NAMALWA (cell line): ENCODE data around the gene XPR1.
"Not testable (repeated sequence)": the region's sequence is repeated elsewhere in the genome, so short reads cannot be mapped to it uniquely, and the experiment has no call there.

Experiments
- DNase-seq: peaks from one replicate; pipeline ENCODE4 v3.0.0-alpha.2; 2015; ENCODE audit warnings: low spot score

XPR1 gene

GRCh38 chr1:180722586-180722985, 90.8 kb downstream of the XPR1 start:
- DNase-seq: no peak

DNA sequence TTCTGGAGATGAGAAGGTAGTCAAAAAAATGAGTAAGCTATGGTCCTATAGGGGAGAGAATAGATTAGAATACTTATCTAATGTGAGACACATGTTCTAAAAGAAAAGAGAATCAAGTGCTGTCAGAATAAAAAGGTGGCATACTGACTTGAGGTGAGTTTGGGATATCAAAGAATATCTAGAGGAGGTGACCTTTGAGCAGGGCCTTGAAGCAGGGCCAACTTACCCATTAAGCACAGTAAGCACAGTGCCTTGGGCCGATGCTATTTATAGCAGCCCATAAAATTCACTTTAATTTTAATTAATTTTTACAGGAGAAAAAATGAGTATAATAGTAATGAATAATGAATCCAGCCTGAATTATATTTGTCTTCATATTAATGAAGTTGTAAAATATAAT, 92.2 kb downstream of the XPR1 start:
- DNase-seq: no peak

DNA sequence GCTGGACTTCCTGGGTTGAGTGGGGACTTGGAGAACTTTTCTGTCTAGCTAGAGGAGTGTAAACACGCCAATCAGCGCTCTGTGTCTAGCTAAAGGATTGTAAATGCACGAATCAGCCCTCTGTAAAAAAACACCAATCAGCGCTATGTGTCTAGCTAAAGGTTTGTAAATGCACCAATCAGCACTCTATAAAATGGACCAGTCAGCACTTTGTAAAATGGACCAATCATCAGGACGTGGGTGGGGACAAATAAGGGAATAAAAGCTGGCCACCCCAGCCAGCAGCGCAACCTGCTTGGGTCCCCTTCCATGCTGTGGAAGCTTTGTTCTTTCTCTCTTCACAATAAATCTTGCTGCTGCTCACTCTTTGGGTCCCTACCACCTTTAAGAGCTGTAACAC, 94.2 kb downstream of the XPR1 start:
- not testable (repeated sequence) for DNase-seq

- not testable (repeated sequence) for DNase-seq
Observed at GRCh38 chr1:180727751-180728150, 95.9 kb downstream of the XPR1 start.

GRCh38 chr1:180728472-180729106, 96.8 kb downstream of the XPR1 start:
- DNase-seq: no peak

DNA sequence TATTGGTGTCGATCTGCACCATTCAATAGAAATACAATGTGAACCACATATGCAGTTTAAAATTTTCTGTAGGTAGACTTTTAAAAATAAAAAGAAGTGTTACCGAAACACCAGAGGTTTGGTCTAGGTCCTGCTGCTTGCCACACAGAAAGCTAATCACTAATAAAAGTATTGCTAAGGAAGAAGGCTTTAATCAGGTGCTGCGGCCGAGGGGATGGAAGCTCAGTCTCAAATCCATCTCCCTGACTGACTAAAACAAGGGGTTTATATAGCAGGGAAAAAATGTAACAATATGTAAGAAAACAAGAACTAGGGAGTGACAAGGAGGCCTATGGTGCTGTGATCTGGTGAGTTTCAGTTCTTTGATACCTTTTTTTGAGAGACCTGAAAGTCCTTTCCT, 99.3 kb downstream of the XPR1 start:
- no peak for DNase-seq

- DNase-seq: no peak
Observed at GRCh38 chr1:180732866-180733265, 101.0 kb downstream of the XPR1 start.

DNA sequence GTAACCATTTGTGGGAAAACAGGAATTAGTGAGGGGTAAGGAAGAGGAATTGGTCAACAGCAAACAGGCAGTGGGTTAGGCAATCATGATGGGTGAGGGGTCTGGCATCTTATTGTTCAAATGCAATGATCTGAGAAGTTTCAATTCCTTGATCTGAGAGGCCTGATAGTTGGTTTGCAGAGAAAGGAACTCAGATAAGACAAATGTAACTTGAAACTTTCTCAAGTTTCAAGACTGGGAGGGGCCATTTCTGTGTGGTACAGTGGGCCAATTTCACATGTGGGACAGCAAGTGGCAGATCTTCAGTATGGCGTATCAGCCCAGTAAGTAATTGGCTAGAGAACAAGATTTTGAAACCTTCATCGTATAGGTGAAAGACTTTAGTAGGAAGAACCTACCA, 102.5 kb downstream of the XPR1 start:
- no peak for DNase-seq

GRCh38 chr1:180742663-180743062, 110.8 kb downstream of the XPR1 start:
- DNase-seq: no peak

- DNase-seq: no peak
Observed at GRCh38 chr1:180743868-180744267, 112.0 kb downstream of the XPR1 start.

DNA sequence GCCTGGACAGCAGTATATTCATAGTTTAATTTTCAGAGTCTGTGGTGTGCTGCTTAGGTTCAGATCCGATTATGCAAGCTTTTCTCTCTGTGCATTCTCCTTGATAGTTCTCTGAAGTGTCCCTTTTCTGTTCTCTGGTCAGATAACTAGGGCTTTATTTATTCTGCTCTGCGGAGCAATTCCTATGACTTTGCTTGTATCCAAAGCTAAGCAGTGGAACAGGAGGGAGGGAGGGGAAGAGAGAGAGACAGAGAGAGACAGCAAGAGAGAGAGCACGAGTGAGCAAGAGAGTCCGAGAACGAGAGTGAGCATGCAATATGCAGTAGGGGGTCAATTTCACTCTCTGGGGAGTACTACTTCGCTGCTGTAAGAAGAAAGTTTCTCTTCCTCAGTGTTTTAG, 113.3 kb downstream of the XPR1 start:
- no peak for DNase-seq

GRCh38 chr1:180751921-180752320, 120.1 kb downstream of the XPR1 start:
- DNase-seq: no peak

DNA sequence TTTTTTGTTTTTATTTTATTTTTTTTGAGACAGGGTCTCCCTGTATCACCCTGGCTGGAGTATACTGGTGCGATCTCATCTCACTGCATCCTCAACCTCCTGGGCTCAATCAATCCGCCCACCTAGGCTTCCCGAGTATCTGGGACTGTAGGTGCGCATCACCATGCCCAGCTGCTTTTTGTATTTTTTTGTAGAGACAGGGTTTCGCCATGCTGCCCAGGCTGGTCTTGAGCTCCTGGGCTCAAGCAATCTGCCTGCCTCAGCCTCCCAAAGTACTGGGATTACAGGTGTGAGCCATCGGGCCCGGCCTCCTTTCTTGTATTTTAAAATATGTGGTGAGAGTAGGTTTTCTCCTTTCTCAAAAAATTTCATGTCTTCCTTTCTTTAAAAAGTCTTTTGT, 122.6 kb downstream of the XPR1 start:
- DNase-seq: no peak

GRCh38 chr1:180757657-180758056, 125.8 kb downstream of the XPR1 start:
- no peak for DNase-seq

GRCh38 chr1:180762796-180763195, 131.0 kb downstream of the XPR1 start:
- DNase-seq: no peak

- DNase-seq: no peak
Observed at GRCh38 chr1:180765151-180765550, 133.3 kb downstream of the XPR1 start.

DNA sequence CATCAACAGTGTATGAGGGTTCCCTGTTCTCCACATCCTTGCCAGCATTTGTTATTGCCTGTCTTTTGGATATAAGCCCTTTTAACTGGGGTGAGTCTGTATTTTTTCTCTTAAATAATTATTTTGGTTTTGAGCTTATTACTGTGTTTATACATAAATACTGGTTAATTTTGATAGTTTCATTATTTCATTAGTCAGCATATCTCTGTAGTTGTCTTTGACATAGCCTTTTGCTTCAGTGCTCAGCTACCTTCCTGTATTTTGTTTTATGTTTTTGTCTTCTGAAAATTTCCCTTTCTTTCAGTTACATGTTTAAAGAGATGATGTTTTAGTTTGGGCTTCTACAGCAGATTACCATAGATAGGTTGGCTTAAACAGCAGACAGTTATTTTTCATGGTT, 138.1 kb downstream of the XPR1 start:
- DNase-seq: no peak

GRCh38 chr1:180773210-180773865, 141.5 kb downstream of the XPR1 start:
- no peak for DNase-seq

- no peak for DNase-seq
Observed at GRCh38 chr1:180775801-180776200, 144.0 kb downstream of the XPR1 start.

DNA sequence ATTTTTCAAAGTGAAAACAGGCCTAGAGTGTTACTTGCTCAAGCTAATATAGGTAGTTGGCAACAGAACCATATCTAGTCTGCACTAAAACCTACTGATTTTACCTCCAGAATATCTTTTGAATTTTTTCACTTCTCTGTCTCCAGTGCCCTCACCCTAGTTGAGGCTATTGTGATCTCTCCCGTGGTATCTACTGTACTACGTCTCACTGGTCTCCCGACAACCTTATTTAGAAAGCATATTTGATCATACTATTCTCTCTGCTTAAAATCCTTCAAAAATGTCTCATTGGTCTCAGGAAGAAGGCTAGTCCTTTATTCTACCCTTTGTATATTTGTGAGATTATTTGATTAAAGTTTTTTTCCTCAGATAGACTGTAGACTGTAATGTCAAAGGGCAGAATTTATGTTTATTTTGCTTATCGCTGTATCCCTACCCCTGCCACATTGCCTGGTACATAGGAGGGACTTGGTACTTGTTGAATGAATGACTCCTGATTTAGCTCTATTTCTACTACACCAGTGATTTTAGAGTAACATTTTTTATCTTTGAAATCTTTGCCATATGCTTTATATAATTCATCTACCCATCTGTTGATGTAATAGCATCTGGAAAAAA, 145.4 kb downstream of the XPR1 start:
- no peak for DNase-seq

- DNase-seq: peak; percentile 34
Observed at GRCh38 chr1:180778782-180779398, 147.1 kb downstream of the XPR1 start.

- no peak for DNase-seq
Observed at GRCh38 chr1:180779584-180779983, 147.8 kb downstream of the XPR1 start.

- no peak for DNase-seq
Observed at GRCh38 chr1:180781718-180782117, 149.9 kb downstream of the XPR1 start.
